IMR-90 (cell line): ENCODE results near the gene RFX2. TPM values are rescaled to one million over a fixed set of nuclear protein-coding genes. Genes with fewer than 3 reads are reported as not detected.

Experiments
- ATAC-seq: fragments of 200-7000 bp; cut with Tn5 transposase; 2 replicates; pipeline ENCODE4 v1.9.1; 2020; ENCODE audit warnings: low read depth, mild to moderate bottlenecking, moderate library complexity
- BruUV-seq: library from RNA; stranded (reverse); fragments of 400-500 nt; replicated peaks from 2 replicates; lab custom pipeline; 2021; lab: Mats Ljungman, UMichigan
- CTCF ChIA-PET: fragments of 300-600 bp; formaldehyde crosslinking; extraction: SDS; loops from one replicate; lab custom pipeline; 2021; ENCODE audit warnings: antibody characterized with exemption; lab: Yijun Ruan, JAX
- POLR2A ChIA-PET: fragments of 300-600 bp; sonication (Branson Sonifier 250); formaldehyde crosslinking; loops from one replicate; lab custom pipeline; 2022; ENCODE audit warnings: antibody characterized with exemption; ENCODE audit not compliant: unreplicated experiment; lab: Charles Lee
- DNase-seq: peaks from one replicate; pipeline ENCODE4 v3.0.0; 2013
- H2AFZ ChIP-seq: replicated peaks from 2 replicates; pipeline ENCODE3; 2013; ENCODE audit warnings: low read length, mild to moderate bottlenecking; ENCODE audit not compliant: poor library complexity
- H2AK5ac ChIP-seq: 2 replicates; pipeline ENCODE4 v1.6.1; 2013; ENCODE audit warnings: low read depth, low read length, inconsistent platforms
- H2AK9ac ChIP-seq: replicated peaks from 2 replicates; pipeline ENCODE3; 2013; ENCODE audit warnings: mild to moderate bottlenecking, low read depth, low read length, moderate library complexity; ENCODE audit not compliant: poor library complexity
- H2BK120ac ChIP-seq: 2 replicates; pipeline ENCODE4 v1.6.1; 2013; ENCODE audit warnings: low read depth, low read length, inconsistent platforms
- H2BK15ac ChIP-seq: 3 replicates; pipeline ENCODE4 v1.6.1; 2013; ENCODE audit warnings: low read depth, low read length, inconsistent platforms
- H2BK20ac ChIP-seq: 2 replicates; pipeline ENCODE4 v1.6.1; 2013; ENCODE audit warnings: low read depth, mild to moderate bottlenecking, inconsistent platforms, low read length, moderate library complexity
- H2BK5ac ChIP-seq: 2 replicates; pipeline ENCODE4 v1.6.1; 2013; ENCODE audit warnings: mild to moderate bottlenecking, low read depth, low read length, inconsistent platforms; ENCODE audit not compliant: poor library complexity, severe bottlenecking
- H3K14ac ChIP-seq: replicated peaks from 2 replicates; pipeline ENCODE4 v1.6.1; 2013; ENCODE audit warnings: low read depth, low read length, inconsistent platforms
- H3K18ac ChIP-seq: 2 replicates; pipeline ENCODE4 v1.6.1; 2013; ENCODE audit warnings: low read depth, low read length, control low read depth
- H3K23ac ChIP-seq: 2 replicates; pipeline ENCODE4 v1.6.1; 2013; ENCODE audit warnings: low read depth, low read length, inconsistent platforms
- H3K27ac ChIP-seq: 2 replicates; pipeline ENCODE4 v1.5.1; 2013; ENCODE audit warnings: mild to moderate bottlenecking, control low read depth, low read length; ENCODE audit not compliant: insufficient read depth
- H3K27me3 ChIP-seq: 2 replicates; pipeline ENCODE4 v1.6.1; 2013; ENCODE audit warnings: low read length; ENCODE audit not compliant: control insufficient read depth, insufficient read depth
- H3K36me3 ChIP-seq: 2 replicates; pipeline ENCODE4 v1.6.1; 2013; ENCODE audit warnings: low read length, mixed read lengths; ENCODE audit not compliant: control insufficient read depth, insufficient read depth
- H3K4ac ChIP-seq: 2 replicates; pipeline ENCODE4 v1.6.1; 2013; ENCODE audit warnings: low read depth, low read length, inconsistent platforms
- H3K4me1 ChIP-seq: 2 replicates; pipeline ENCODE4 v1.6.1; 2013; ENCODE audit warnings: low read length, mixed read lengths; ENCODE audit not compliant: control insufficient read depth, insufficient read depth
- H3K4me2 ChIP-seq: 2 replicates; pipeline ENCODE4 v1.6.1; 2013; ENCODE audit warnings: low read depth, mild to moderate bottlenecking, control low read depth, low read length, moderate library complexity
- H3K4me3 ChIP-seq: 2 replicates; pipeline ENCODE4 v1.5.1; 2013; ENCODE audit warnings: low read depth, mild to moderate bottlenecking, control low read depth, low read length, moderate library complexity; ENCODE audit not compliant: insufficient read depth
- H3K56ac ChIP-seq: 2 replicates; pipeline ENCODE4 v1.6.1; 2013; ENCODE audit warnings: low read length, inconsistent platforms; ENCODE audit not compliant: insufficient read depth; ENCODE audit errors: extremely low read depth
- H3K79me1 ChIP-seq, 2 experiments: 2 replicates each; pipeline ENCODE4 v1.6.1; 2013; ENCODE audit warnings: low read length in 2 of 2, inconsistent platforms in 1 of 2, low read depth in 1 of 2
- H3K9ac ChIP-seq: 2 replicates; pipeline ENCODE4 v1.6.1; 2013; ENCODE audit warnings: low read depth, low read length, control low read depth
- H3K9me1 ChIP-seq: 2 replicates; pipeline ENCODE4 v1.6.1; 2013; ENCODE audit warnings: low read length, inconsistent platforms; ENCODE audit not compliant: insufficient read depth
- H3K9me3 ChIP-seq: 2 replicates; pipeline ENCODE4 v1.6.1; 2013; ENCODE audit warnings: low read length; ENCODE audit not compliant: control insufficient read depth, insufficient read depth
- H4K20me1 ChIP-seq: 2 replicates; pipeline ENCODE4 v1.6.1; 2013; ENCODE audit warnings: low read length, inconsistent platforms; ENCODE audit not compliant: insufficient read depth
- H4K5ac ChIP-seq: 2 replicates; pipeline ENCODE4 v1.6.1; 2013; ENCODE audit warnings: mild to moderate bottlenecking, low read depth, low read length, control low read depth
- H4K8ac ChIP-seq, 2 experiments: 2 replicates each; pipeline ENCODE4 v1.6.1; 2013; ENCODE audit warnings: low read depth in 2 of 2, low read length in 2 of 2, control low read depth in 1 of 2, inconsistent platforms in 1 of 2
- H4K91ac ChIP-seq: 2 replicates; pipeline ENCODE4 v1.6.1; 2013; ENCODE audit warnings: low read depth, low read length, inconsistent platforms; ENCODE audit not compliant: insufficient read depth
- BHLHE40 ChIP-seq: fragments of 150-350 bp; IDR thresholded peaks from 2 replicates; pipeline ENCODE4 v1.6.1; 2016; ENCODE audit warnings: mild to moderate bottlenecking, low read depth, low read length
- CEBPB ChIP-seq: IDR thresholded peaks from 2 replicates; pipeline ENCODE4 v1.6.1; 2012; ENCODE audit warnings: low read depth, low read length, improper control_type of control experiment
- CHD1 ChIP-seq: IDR thresholded peaks from 2 replicates; pipeline ENCODE4 v1.6.1; 2012; ENCODE audit warnings: low read depth, low read length, improper control_type of control experiment
- ELK1 ChIP-seq: fragments of 150-350 bp; IDR thresholded peaks from 2 replicates; pipeline ENCODE4 v1.6.1; 2016; ENCODE audit warnings: low read depth, mild to moderate bottlenecking, low read length, moderate library complexity, borderline replicate concordance
- FOS ChIP-seq: fragments of 150-350 bp; IDR thresholded peaks from 2 replicates; pipeline ENCODE4 v1.6.1; 2016; ENCODE audit warnings: low read depth, low read length
- MAFK ChIP-seq: IDR thresholded peaks from 2 replicates; pipeline ENCODE4 v1.6.1; 2012; ENCODE audit warnings: low read depth, low read length, improper control_type of control experiment
- MAZ ChIP-seq: IDR thresholded peaks from 2 replicates; pipeline ENCODE4 v1.6.1; 2012; ENCODE audit warnings: low read depth, mild to moderate bottlenecking, low read length, improper control_type of control experiment, moderate library complexity, borderline replicate concordance
- MXI1 ChIP-seq: IDR thresholded peaks from 2 replicates; pipeline ENCODE4 v1.6.1; 2012; ENCODE audit warnings: low read depth, mild to moderate bottlenecking, low read length, moderate library complexity, borderline replicate concordance
- NFE2L2 ChIP-seq: fragments of 150-350 bp; IDR thresholded peaks from 2 replicates; pipeline ENCODE4 v1.6.1; 2016; ENCODE audit warnings: low read depth, mild to moderate bottlenecking, low read length
- POLR2A ChIP-seq: IDR thresholded peaks from 2 replicates; pipeline ENCODE4 v1.6.1; 2012; ENCODE audit warnings: mild to moderate bottlenecking, low read depth, low read length
- RAD21 ChIP-seq: IDR thresholded peaks from 2 replicates; pipeline ENCODE4 v1.6.1; 2012; ENCODE audit warnings: low read length, improper control_type of control experiment
- RCOR1 ChIP-seq: IDR thresholded peaks from 2 replicates; pipeline ENCODE4 v1.6.1; 2012; ENCODE audit warnings: mild to moderate bottlenecking, low read length, improper control_type of control experiment; ENCODE audit not compliant: insufficient replicate concordance
- RFX5 ChIP-seq: IDR thresholded peaks from 2 replicates; pipeline ENCODE4 v1.8.0; 2012; ENCODE audit warnings: low read depth, mild to moderate bottlenecking, low read length, moderate library complexity
- SMC3 ChIP-seq: fragments of 150-350 bp; IDR thresholded peaks from 2 replicates; pipeline ENCODE4 v1.6.1; 2016; ENCODE audit warnings: low read depth, mild to moderate bottlenecking, antibody characterized with exemption, low read length, moderate library complexity
- WGBS, 2 experiments: methylation state at CpG; one replicate each; pipeline versions ENCODE4 v1.1.5 to v1.1.7; 2013; ENCODE audit warnings: missing lambda C conversion rate in 2 of 2; ENCODE audit not compliant: insufficient read length in 1 of 2; ENCODE audit errors: extremely low coverage in 2 of 2; 5-methylcytosine and 5-hydroxymethylcytosine counted together
- dilution Hi-C: fragments of 300-500 bp; cut with HindIII; formaldehyde crosslinking; loops from one replicate; pipeline ENCODE4 v1.14.3; 2018; ENCODE audit warnings: low sequenced_read_pairs; ENCODE audit not compliant: unreplicated experiment
- in situ Hi-C: fragments of 300-500 bp; cut with MboI; formaldehyde crosslinking; loops from 3 replicates; pipeline ENCODE4 v1.14.3; 2019; ENCODE audit warnings: low sequenced_read_pairs, inconsistent platforms, mixed read lengths
- intact Hi-C: fragments of 100-400 bp; cut with micrococcal nuclease; formaldehyde crosslinking; loops from 2 replicates; pipeline ENCODE4 v1.10.0; 2022
- polyA plus RNA-seq, 3 experiments: library from polyadenylated mRNA; depleted of rRNA; stranded (reverse); fragments of >200 nt; gene quantifications; 2 replicates each; pipeline ENCODE4 v1.2.3, GENCODE V29; 2012; ENCODE audit warnings: low replicate concordance in 1 of 3
- total RNA-seq: library from RNA; depleted of rRNA; stranded (reverse); fragments of >200 nt; gene quantifications from 2 replicates; pipeline ENCODE4 v1.2.3, GENCODE V29; 2012
- TF ChIP-seq, protein P1 (sequence below): fragments of 150-350 bp; IDR thresholded peaks from 2 replicates; pipeline ENCODE4 v1.6.1; 2017; ENCODE audit warnings: mild to moderate bottlenecking, antibody characterized with exemption, low read length, low read depth
- TF ChIP-seq, protein P2 (sequence below): conservative IDR thresholded peaks from 2 replicates; pipeline ENCODE4 v1.5.1; 2012; ENCODE audit warnings: mild to moderate bottlenecking, low read depth, low read length, improper control_type of control experiment

RFX2 gene
- total and polyA plus RNA-seq, 2 of the 4 experiments (the other 2 are of a cell fraction), result 2.2 to 4.9 TPM

GRCh38 chr19:5949792-5950305 lies 160.5 kb downstream of the RFX2 start:
- Histone ChIP-seq H4K91ac (no peak overlapping the region), H3K79me1 (peaks cover 55 to 98% of the 10 kb centered on the region in 2 experiments), H4K8ac (no peak overlapping the region), H3K9me1 (peaks cover 45% of the 10 kb centered on the region), H3K56ac (no peak overlapping the region), H3K9me3 (no peaks in the 10 kb centered on the region), H3K4me2 (no peak overlapping the region), H3K4ac (no peak overlapping the region), H3K27me3 (no peaks in the 10 kb centered on the region), H3K14ac (no peak overlapping the region), H2AK9ac (no peak overlapping the region), H4K5ac (no peak overlapping the region), H2AFZ (no peak overlapping the region), H3K36me3 (peaks cover 22% of the 10 kb centered on the region), H2BK20ac (no peak overlapping the region), H3K18ac (no peak overlapping the region), H2AK5ac (no peak overlapping the region; the same call in 1 of the 2 replicates), H3K27ac (no peak overlapping the region), H2BK15ac (no peak overlapping the region), H4K20me1 (peaks cover 65% of the 10 kb centered on the region), H3K4me3 (no peak overlapping the region), H3K4me1 (peaks cover 52% of the 10 kb centered on the region), H3K23ac (no peak overlapping the region), H3K9ac (no peak overlapping the region), H2BK120ac (no peak overlapping the region), H2BK5ac (no peak overlapping the region)
- dilution Hi-C loops (no loop called here), in situ Hi-C loops (no loop called here), intact Hi-C loops (no loop called here)
- TF ChIP-seq RCOR1, result no peak
- TF ChIP-seq MAFK, result no peak
- TF ChIP-seq MXI1, result no peak
- TF ChIP-seq MAZ, result no peak
- no peak for TF ChIP-seq RFX5
- no peak for TF ChIP-seq FOS
- TF ChIP-seq SMC3, result no peak
- no peak for TF ChIP-seq ELK1
- TF ChIP-seq POLR2A, result no peak
- TF ChIP-seq CEBPB, result no peak
- TF ChIP-seq BHLHE40, result no peak
- TF ChIP-seq, protein P1, sequence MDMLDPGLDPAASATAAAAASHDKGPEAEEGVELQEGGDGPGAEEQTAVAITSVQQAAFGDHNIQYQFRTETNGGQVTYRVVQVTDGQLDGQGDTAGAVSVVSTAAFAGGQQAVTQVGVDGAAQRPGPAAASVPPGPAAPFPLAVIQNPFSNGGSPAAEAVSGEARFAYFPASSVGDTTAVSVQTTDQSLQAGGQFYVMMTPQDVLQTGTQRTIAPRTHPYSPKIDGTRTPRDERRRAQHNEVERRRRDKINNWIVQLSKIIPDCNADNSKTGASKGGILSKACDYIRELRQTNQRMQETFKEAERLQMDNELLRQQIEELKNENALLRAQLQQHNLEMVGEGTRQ, result no peak
- TF ChIP-seq CHD1, result no peak
- TF ChIP-seq RAD21, result no peak
- no peak for TF ChIP-seq NFE2L2
- TF ChIP-seq, protein P2, sequence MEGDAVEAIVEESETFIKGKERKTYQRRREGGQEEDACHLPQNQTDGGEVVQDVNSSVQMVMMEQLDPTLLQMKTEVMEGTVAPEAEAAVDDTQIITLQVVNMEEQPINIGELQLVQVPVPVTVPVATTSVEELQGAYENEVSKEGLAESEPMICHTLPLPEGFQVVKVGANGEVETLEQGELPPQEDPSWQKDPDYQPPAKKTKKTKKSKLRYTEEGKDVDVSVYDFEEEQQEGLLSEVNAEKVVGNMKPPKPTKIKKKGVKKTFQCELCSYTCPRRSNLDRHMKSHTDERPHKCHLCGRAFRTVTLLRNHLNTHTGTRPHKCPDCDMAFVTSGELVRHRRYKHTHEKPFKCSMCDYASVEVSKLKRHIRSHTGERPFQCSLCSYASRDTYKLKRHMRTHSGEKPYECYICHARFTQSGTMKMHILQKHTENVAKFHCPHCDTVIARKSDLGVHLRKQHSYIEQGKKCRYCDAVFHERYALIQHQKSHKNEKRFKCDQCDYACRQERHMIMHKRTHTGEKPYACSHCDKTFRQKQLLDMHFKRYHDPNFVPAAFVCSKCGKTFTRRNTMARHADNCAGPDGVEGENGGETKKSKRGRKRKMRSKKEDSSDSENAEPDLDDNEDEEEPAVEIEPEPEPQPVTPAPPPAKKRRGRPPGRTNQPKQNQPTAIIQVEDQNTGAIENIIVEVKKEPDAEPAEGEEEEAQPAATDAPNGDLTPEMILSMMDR, result no peak
- POLR2A ChIA-PET, result no interaction called here
- BruUV-seq, result no TSS peak
- WGBS, 2 experiments, result 94% methylated on average over 11 of the region's 13 CpGs; no CpG with 5 or more reads in 1 of the 2 experiments
- CTCF ChIA-PET, result no interaction called here
- DNase-seq (no peak), ATAC-seq (no peak)
